ENCODE measurements around the gene PLET1. TPM values are rescaled to one million over a fixed set of nuclear protein-coding genes. Genes with fewer than 3 reads are reported as not detected.

The PLET1 gene
- total and polyA plus RNA-seq, 4 donors = not detected

- Histone ChIP-seq H3K4me3 (ENCODE audit: low read depth in 1 of 3, low read length in 3 of 3) (no peak overlapping the region), H3K4me1 (ENCODE audit: control insufficient read depth in 4 of 4, insufficient read depth in 4 of 4, low read length in 3 of 4) (peaks cover 6 to 62% (median 42%) of the 10 kb centered on the region in 4 donors), H3K9ac (ENCODE audit: low read depth in 1 of 2, low read length in 2 of 2) (no peak overlapping the region), H3K36me3 (ENCODE audit: control insufficient read depth in 4 of 4, insufficient read depth in 3 of 4, low read depth in 1 of 4, low read length in 3 of 4) (peaks cover 0 to 1% (median under 1%) of the 10 kb centered on the region in 4 donors), H3K9me3 (ENCODE audit: control insufficient read depth in 4 of 4, low read length in 3 of 4) (no peaks in the 10 kb centered on the region), H3K27me3 (ENCODE audit: control insufficient read depth in 4 of 4, insufficient read depth in 4 of 4, low read length in 3 of 4) (no peaks in the 10 kb centered on the region), H3K27ac (ENCODE audit: low read depth in 1 of 2, low read length in 2 of 2) (peak overlapping the region; percentile 55 to 72)
- TF ChIP-seq GABPA (IDR thresholded peaks at IDR 0.05 in 1 of 2, conservative IDR thresholded peaks at IDR 0.05 in 1 of 2) = no peak
- TF ChIP-seq EGR1 (IDR thresholded peaks at IDR 0.05; ENCODE audit: low read depth in 2 of 2) = no peak
- TF ChIP-seq YY1 (IDR thresholded peaks at IDR 0.05) = no peak
- TF ChIP-seq ZBTB33 (IDR thresholded peaks at IDR 0.05) = no peak
- no peak for TF ChIP-seq REST (IDR thresholded peaks at IDR 0.05)
- no peak for TF ChIP-seq NR2F2 (IDR thresholded peaks at IDR 0.05)
- TF ChIP-seq ATF3 (IDR thresholded peaks at IDR 0.05) = no peak
- TF ChIP-seq HNF4G (IDR thresholded peaks at IDR 0.05) = no peak
- TF ChIP-seq JUND (IDR thresholded peaks at IDR 0.05) = no peak
- TF ChIP-seq SP1 (IDR thresholded peaks at IDR 0.05) = no peak
- no peak for TF ChIP-seq CTCF (IDR thresholded peaks at IDR 0.05; ENCODE audit: low read depth, low read length, missing input control)
- TF ChIP-seq RAD21 (IDR thresholded peaks at IDR 0.05) = no peak
- no peak for TF ChIP-seq MAX (IDR thresholded peaks at IDR 0.05)
- TF ChIP-seq TAF1 (conservative IDR thresholded peaks at IDR 0.05) = no peak
- TF ChIP-seq FOXA2 (IDR thresholded peaks at IDR 0.05) = no peak
- no peak for TF ChIP-seq HNF4A (conservative IDR thresholded peaks at IDR 0.05)
- no peak for TF ChIP-seq RXRA (IDR thresholded peaks at IDR 0.05)
- TF ChIP-seq FOXA1 (IDR thresholded peaks at IDR 0.05) = no peak
- DNase-seq (ENCODE audit: low spot score) = no peak
Observed at GRCh38 chr11:112212710-112213109, 48.0 kb downstream of the PLET1 start.
